ENCODE results near the gene REG4.

DNA sequence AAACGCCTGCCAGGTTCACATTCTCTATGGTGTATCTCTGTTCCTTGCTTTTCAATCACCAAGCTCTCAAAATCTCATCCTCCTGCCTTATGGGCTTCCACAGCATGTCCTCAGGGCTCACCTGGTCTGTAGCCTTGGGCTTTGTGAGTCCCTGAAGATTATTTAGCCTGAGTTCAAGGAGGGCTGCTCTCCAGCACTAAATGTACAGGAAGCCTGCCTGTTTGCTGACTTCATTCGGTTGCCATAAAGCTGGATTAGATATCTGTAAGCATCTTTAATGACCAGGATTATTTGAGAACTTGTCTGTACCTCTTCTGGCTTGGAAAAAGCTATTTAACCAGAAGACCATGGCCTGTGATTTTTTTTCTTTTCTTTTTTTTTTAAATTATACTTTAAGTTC lies 6.9 kb upstream of the REG4 start:
- TF ChIP-seq, protein P1, sequence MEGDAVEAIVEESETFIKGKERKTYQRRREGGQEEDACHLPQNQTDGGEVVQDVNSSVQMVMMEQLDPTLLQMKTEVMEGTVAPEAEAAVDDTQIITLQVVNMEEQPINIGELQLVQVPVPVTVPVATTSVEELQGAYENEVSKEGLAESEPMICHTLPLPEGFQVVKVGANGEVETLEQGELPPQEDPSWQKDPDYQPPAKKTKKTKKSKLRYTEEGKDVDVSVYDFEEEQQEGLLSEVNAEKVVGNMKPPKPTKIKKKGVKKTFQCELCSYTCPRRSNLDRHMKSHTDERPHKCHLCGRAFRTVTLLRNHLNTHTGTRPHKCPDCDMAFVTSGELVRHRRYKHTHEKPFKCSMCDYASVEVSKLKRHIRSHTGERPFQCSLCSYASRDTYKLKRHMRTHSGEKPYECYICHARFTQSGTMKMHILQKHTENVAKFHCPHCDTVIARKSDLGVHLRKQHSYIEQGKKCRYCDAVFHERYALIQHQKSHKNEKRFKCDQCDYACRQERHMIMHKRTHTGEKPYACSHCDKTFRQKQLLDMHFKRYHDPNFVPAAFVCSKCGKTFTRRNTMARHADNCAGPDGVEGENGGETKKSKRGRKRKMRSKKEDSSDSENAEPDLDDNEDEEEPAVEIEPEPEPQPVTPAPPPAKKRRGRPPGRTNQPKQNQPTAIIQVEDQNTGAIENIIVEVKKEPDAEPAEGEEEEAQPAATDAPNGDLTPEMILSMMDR (IDR thresholded peaks at IDR 0.05; ENCODE audit: borderline replicate concordance, extremely low read depth, low read length, poor library complexity, severe bottlenecking), result no peak
- TF ChIP-seq EZH2 (IDR thresholded peaks at IDR 0.05; ENCODE audit: borderline replicate concordance, low read depth, low read length, severe bottlenecking), result no peak

All from DND-41 (cell line).